BJ (cell line): ENCODE results near the gene PRSS57. TPM values are rescaled to one million over a fixed set of nuclear protein-coding genes. Genes with fewer than 3 reads are reported as not detected.

Source experiments
- CTCF ChIA-PET: fragments of 350-600 bp; formaldehyde crosslinking; extraction: SDS; loops from one replicate; lab custom pipeline; 2021; ENCODE audit warnings: antibody characterized with exemption, inconsistent platforms; lab: Yijun Ruan, JAX
- POLR2A ChIA-PET: fragments of 300-600 bp; sonication (Branson Sonifier 250); formaldehyde crosslinking; extraction: SDS; loops from one replicate; lab custom pipeline; 2021; ENCODE audit warnings: antibody characterized with exemption; lab: Charles Lee
- DNase-seq: peaks from one replicate; pipeline ENCODE4 v3.0.0-alpha.2; 2011; ENCODE audit warnings: low read depth
- H3K27me3 ChIP-seq: 2 replicates; pipeline ENCODE4 v1.6.0; 2011; ENCODE audit warnings: low read length; ENCODE audit not compliant: control insufficient read depth, insufficient read depth
- H3K36me3 ChIP-seq: 2 replicates; pipeline ENCODE4 v1.5.1; 2011; ENCODE audit warnings: low read length; ENCODE audit not compliant: control insufficient read depth, insufficient read depth
- H3K4me3 ChIP-seq: 2 replicates; pipeline ENCODE4 v1.5.1; 2011; ENCODE audit warnings: low read depth, mild to moderate bottlenecking, control low read depth, low read length
- polyA plus RNA-seq: library from polyadenylated mRNA; depleted of rRNA; stranded (reverse); fragments of >200 nt; gene quantifications from 2 replicates; pipeline ENCODE4 v1.2.3, GENCODE V29; 2011
- TF ChIP-seq, protein P1 (sequence below): IDR thresholded peaks from 2 replicates; pipeline ENCODE4 v1.5.1; 2011; ENCODE audit warnings: low read depth, mild to moderate bottlenecking, control low read depth, inconsistent platforms, low read length, moderate library complexity; ENCODE audit not compliant: insufficient read depth

The PRSS57 gene
- polyA plus RNA-seq, 1 experiment: not detected

DNA sequence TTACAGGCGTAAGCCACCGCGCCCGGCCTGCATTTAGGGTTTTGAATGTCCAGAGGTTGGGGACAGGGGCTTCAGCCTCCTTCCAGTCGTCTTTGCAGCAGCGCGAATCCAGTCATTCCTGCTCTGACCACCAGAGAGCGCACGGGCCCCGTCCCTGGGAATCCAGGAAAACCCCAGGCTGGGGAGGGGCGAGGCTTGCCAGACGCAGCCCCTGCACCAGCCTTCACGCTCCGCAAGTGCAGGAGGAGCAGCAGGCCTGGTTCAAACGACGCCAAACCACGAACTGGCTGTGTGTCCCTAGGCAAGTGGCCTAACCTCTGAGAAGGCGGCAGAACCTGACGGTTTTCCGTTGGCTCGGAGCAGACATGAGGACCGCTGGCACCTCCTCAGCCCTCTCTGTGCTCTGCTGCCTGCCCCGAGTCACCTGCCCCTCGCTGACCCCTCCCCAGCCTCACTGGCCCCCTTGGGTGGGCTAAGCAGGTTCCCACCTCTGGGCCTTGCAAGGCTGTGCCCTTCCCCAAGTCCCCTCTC lies 30.3 kb downstream of the PRSS57 start:
- peak overlapping the region; percentile 16; the same call in 1 of the 2 replicates for H3K4me3 ChIP-seq
- TF ChIP-seq, protein P1, sequence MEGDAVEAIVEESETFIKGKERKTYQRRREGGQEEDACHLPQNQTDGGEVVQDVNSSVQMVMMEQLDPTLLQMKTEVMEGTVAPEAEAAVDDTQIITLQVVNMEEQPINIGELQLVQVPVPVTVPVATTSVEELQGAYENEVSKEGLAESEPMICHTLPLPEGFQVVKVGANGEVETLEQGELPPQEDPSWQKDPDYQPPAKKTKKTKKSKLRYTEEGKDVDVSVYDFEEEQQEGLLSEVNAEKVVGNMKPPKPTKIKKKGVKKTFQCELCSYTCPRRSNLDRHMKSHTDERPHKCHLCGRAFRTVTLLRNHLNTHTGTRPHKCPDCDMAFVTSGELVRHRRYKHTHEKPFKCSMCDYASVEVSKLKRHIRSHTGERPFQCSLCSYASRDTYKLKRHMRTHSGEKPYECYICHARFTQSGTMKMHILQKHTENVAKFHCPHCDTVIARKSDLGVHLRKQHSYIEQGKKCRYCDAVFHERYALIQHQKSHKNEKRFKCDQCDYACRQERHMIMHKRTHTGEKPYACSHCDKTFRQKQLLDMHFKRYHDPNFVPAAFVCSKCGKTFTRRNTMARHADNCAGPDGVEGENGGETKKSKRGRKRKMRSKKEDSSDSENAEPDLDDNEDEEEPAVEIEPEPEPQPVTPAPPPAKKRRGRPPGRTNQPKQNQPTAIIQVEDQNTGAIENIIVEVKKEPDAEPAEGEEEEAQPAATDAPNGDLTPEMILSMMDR: peak; percentile 94

DNA sequence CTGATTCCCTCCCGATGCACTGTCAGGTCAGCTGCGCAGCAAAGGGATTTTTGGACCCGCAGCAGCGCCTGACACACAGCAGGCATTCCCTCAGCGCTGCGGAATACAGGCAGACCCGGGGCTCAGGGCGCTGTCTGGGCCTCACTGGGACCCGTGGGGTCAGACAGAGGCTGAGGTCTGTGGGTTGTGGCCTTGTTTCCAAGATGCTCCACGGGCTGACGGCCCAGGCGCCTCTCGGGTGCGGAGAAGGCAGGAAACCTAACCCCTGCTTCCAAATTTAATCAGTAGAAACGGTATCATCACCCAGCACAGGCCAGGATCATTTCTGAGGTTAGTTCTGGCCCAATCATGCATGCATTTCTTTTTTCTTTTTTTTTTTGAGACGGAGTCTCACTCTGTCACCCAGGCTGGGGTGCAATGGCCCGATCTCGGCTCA lies 31.6 kb downstream of the PRSS57 start:
- no peaks in the 10 kb centered on the region for H3K36me3 ChIP-seq
- no peaks in the 10 kb centered on the region for H3K27me3 ChIP-seq
- POLR2A ChIA-PET: interaction anchor here (0.7 kb wide), 1 partner anchor 17 kb away, joined by 4 read pairs; no protein-coding TSS in a partner anchor
- peak overlapping the region; percentile 54 for H3K4me3 ChIP-seq
- CTCF ChIA-PET: interaction anchor here (0.9 to 1.9 kb wide), 12 partner anchors 11 to 193 kb away, joined by 3 to 20 read pairs (median 4); no protein-coding TSS in a partner anchor
- no peak for DNase-seq
- TF ChIP-seq, protein P1: no peak

More for the DNA sequence above, 30.3 kb downstream of the PRSS57 start:
- CTCF ChIA-PET: interaction anchor here (1.0 to 3.1 kb wide), 2 partner anchors 10 to 69 kb away, joined by 3 to 17 read pairs; no protein-coding TSS in a partner anchor
- POLR2A ChIA-PET: no interaction called here
- DNase-seq: no peak
- Histone ChIP-seq H3K27me3 (no peaks in the 10 kb centered on the region), H3K36me3 (no peaks in the 10 kb centered on the region)

DNA sequence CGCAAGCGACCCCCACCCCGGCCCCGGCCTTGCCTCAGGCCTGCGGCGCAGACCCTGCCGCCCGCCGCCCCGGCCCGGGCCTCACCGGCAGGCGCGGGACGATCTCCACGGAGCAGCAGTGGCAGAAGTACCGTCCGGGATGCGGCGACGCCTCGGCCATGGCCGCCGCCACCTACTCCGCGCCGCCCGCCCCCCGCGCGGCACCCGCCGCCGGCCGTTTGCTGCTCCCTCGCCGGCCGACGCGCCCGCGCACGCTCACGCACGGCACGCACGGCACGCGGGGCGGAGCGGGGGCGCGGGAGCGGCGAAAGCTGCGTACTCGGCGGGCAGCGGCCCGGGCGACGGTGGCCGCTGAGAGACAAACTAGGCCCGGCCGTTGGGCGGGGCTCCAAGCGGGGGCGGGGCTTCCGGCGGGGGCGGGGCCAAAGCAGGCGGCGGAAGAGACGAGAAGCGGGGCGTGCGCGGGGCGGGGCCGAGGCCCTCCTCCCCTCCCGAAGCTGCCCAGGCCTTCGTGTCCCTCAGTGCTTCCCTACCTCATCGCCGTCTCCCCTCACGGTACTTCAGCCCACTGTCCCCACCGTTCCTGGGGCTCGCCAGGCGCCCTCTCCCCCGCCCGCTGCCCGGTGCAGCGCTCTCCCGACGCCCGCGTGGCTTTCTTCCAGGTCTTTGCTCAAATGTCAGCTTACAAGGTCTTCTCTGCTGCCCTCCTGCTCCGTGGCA lies 32.1 kb downstream of the PRSS57 start, which contains the start of gene RNF126:
Gene RNF126, minus strand, starts transcription at position 253 of the 720 bp plus-strand sequence. Its CDS starts 93 bp downstream, at position 160.
- DNase-seq: no peak
- CTCF ChIA-PET: interaction anchor here (0.6 to 1.9 kb wide), 13 partner anchors 12 to 193 kb away, joined by 3 to 20 read pairs (median 4); no protein-coding TSS in a partner anchor
- POLR2A ChIA-PET: interaction anchor here (0.7 kb wide), 1 partner anchor 18 kb away, joined by 4 read pairs; no protein-coding TSS in a partner anchor
- TF ChIP-seq, protein P1: no peak
- Histone ChIP-seq H3K36me3 (no peaks in the 10 kb centered on the region; the same call in 1 of the 2 replicates), H3K27me3 (no peaks in the 10 kb centered on the region), H3K4me3 (peak within 1 kb of the TSS; percentile 95)

DNA sequence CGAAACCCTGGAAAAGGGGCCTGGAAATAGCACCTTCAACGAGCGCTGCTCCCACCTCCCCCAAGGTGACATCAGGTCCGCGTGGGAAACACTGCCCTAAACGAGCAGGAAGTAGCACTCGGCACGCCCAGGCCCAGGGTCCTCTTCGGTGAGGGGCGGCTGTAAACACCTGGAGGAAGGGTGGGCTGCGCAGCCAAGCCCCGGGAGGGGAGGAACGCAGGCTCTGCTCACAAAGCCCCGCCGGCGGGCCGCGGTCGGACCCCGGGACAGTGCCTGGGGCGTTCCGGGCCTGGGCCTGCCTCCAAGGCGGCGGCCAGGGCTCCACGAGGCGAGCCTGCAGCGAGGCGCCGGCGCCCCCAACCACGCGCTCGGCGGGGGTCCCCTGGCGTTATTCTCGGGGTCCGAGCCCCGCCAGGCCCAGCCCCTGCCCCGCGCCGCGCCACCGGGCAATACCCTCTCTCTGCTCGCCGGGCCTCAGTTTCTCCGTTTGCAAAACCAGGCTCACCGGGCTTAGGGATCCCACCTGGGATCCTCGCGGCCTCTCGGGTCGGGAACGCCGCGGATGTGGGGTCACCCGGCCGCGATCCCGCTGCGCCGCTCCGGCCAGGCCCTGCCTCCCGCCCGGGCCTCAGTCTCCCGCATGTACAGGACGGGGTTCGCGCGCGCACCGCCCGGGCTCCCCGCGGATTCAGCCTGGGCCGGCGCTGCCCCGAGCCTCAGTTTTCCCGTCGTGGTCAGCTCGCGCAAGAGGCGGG lies 32.9 kb downstream of the PRSS57 start:
- Histone ChIP-seq H3K36me3 (peaks cover 3% of the 10 kb centered on the region; the same call in 1 of the 2 replicates), H3K27me3 (no peaks in the 10 kb centered on the region), H3K4me3 (peak overlapping the region; percentile 95)
- TF ChIP-seq, protein P1: no peak
- no peak for DNase-seq
- CTCF ChIA-PET: interaction anchor here (0.6 to 1.9 kb wide), 9 partner anchors 13 to 194 kb away, joined by 3 to 20 read pairs (median 5); no protein-coding TSS in a partner anchor
- POLR2A ChIA-PET: no interaction called here
